DND-41 (cell line): Measurements from ENCODE around the gene SMARCB1.

Source experiments
- ATAC-seq: fragments of 200-7000 bp; cut with Tn5 transposase; 3 replicates; pipeline ENCODE4 v1.9.1; 2021; ENCODE audit warnings: low read depth; ENCODE audit not compliant: insufficient read depth
- DNase-seq: peaks from one replicate; pipeline ENCODE4 v3.0.0-alpha.2; 2020
- H2AFZ ChIP-seq: 2 replicates; pipeline ENCODE4 v1.6.0; 2012; ENCODE audit warnings: low read depth, low read length
- H3K27ac ChIP-seq: 2 replicates; pipeline ENCODE4 v1.5.1; 2012; ENCODE audit warnings: low read length, inconsistent platforms
- H3K27me3 ChIP-seq: fragments of 200-600 bp; sonication (generic); 2 replicates; pipeline ENCODE4 v1.6.0; 2012; ENCODE audit warnings: low read length, mild to moderate bottlenecking, inconsistent platforms; ENCODE audit not compliant: insufficient read depth, poor library complexity
- H3K36me3 ChIP-seq: 2 replicates; pipeline ENCODE4 v1.5.1; 2012; ENCODE audit warnings: low read length, inconsistent platforms; ENCODE audit not compliant: insufficient read depth
- H3K4me1 ChIP-seq: 2 replicates; pipeline ENCODE4 v1.5.1; 2012; ENCODE audit warnings: mild to moderate bottlenecking, low read length; ENCODE audit not compliant: insufficient read depth
- H3K4me2 ChIP-seq: 2 replicates; pipeline ENCODE4 v1.6.0; 2012; ENCODE audit warnings: mild to moderate bottlenecking, moderate library complexity, low read length, inconsistent platforms; ENCODE audit not compliant: insufficient read depth
- H3K4me3 ChIP-seq, 2 experiments: fragments of 200-600 bp in 1 of 2; shearing (Covaris generic) in 1 of 2; 2 replicates each; pipeline ENCODE4 v1.5.1; 2012 to 2016; ENCODE audit warnings: inconsistent platforms in 2 of 2, low read length in 2 of 2, mild to moderate bottlenecking in 2 of 2, low read depth in 1 of 2, moderate library complexity in 1 of 2
- H3K79me2 ChIP-seq: 2 replicates; pipeline ENCODE4 v1.6.0; 2012; ENCODE audit warnings: low read length, inconsistent platforms; ENCODE audit not compliant: insufficient read depth
- H3K9ac ChIP-seq: 2 replicates; pipeline ENCODE4 v1.6.0; 2012; ENCODE audit warnings: low read depth, mild to moderate bottlenecking, inconsistent platforms, low read length, moderate library complexity
- H3K9me3 ChIP-seq: 2 replicates; pipeline ENCODE4 v1.5.1; 2012; ENCODE audit warnings: low read length, moderate library complexity, mild to moderate bottlenecking, inconsistent platforms; ENCODE audit not compliant: insufficient read depth, severe bottlenecking
- H4K20me1 ChIP-seq: 2 replicates; pipeline ENCODE4 v1.6.0; 2012; ENCODE audit warnings: low read length; ENCODE audit not compliant: insufficient read depth
- EZH2 ChIP-seq: IDR thresholded peaks from 3 replicates; pipeline ENCODE4 v1.6.1; 2012; ENCODE audit warnings: borderline replicate concordance, low read depth, mild to moderate bottlenecking, moderate library complexity, low read length, inconsistent platforms; ENCODE audit not compliant: severe bottlenecking
- TF ChIP-seq, protein P1 (sequence below): IDR thresholded peaks from 2 replicates; pipeline ENCODE4 v1.5.1; 2012; ENCODE audit warnings: borderline replicate concordance, low read length, moderate library complexity, mild to moderate bottlenecking; ENCODE audit not compliant: poor library complexity, severe bottlenecking; ENCODE audit errors: extremely low read depth

SMARCB1 gene

DNA sequence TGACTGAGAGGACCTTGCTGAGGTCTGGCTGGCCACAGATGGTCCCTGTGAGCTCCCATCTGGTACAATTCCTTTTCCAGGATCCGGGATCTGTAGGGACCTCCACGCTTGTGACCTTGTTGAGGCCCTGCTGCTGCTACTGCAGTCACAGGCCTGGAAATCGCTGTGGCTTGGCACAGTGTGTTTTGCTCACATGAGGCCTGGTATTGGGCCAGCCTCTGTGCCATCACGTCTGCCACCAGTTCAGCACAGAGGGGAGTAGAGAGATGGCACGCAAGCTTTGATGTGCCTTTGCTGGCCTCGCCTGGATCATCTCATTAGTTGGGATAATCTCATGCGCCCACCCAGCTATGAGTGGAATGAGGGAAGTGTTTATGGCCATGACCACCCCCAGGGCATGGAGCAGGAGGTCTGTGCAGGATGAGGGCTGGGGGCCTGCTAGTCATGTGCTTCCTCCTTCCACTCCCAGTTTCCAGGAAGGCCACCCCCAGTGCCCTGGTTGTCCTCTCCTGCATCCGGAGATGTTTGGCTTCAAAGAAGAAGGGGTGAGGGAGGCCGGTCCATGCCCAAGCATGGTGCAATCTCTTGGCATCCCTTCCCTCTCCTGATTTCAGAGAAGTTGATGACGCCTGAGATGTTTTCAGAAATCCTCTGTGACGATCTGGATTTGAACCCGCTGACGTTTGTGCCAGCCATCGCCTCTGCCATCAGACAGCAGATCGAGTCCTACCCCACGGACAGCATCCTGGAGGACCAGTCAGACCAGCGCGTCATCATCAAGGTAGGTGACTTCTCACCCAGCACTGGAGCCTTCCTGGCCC lies 29.6 kb downstream of the SMARCB1 start:
- Histone ChIP-seq H3K4me2 (no peak overlapping the region), H3K9me3 (no peaks in the 10 kb centered on the region), H3K79me2 (no peaks in the 10 kb centered on the region), H3K27me3 (no peaks in the 10 kb centered on the region), H4K20me1 (peaks cover 4% of the 10 kb centered on the region), H2AFZ (no peak overlapping the region), H3K9ac (no peak overlapping the region), H3K4me3 (no peak overlapping the region), H3K27ac (no peak overlapping the region), H3K4me1 (no peaks in the 10 kb centered on the region; the same call in 1 of the 2 replicates), H3K36me3 (peaks cover 82% of the 10 kb centered on the region)
- ATAC-seq (no peak), DNase-seq (no peak)
- TF ChIP-seq EZH2, result no peak
- TF ChIP-seq, protein P1, sequence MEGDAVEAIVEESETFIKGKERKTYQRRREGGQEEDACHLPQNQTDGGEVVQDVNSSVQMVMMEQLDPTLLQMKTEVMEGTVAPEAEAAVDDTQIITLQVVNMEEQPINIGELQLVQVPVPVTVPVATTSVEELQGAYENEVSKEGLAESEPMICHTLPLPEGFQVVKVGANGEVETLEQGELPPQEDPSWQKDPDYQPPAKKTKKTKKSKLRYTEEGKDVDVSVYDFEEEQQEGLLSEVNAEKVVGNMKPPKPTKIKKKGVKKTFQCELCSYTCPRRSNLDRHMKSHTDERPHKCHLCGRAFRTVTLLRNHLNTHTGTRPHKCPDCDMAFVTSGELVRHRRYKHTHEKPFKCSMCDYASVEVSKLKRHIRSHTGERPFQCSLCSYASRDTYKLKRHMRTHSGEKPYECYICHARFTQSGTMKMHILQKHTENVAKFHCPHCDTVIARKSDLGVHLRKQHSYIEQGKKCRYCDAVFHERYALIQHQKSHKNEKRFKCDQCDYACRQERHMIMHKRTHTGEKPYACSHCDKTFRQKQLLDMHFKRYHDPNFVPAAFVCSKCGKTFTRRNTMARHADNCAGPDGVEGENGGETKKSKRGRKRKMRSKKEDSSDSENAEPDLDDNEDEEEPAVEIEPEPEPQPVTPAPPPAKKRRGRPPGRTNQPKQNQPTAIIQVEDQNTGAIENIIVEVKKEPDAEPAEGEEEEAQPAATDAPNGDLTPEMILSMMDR, result no peak

- Histone ChIP-seq H3K4me2 (no peak overlapping the region), H3K36me3 (peaks cover 80% of the 10 kb centered on the region)
These were observed 30.4 kb downstream of the SMARCB1 start for GRCh38 chr22:23817146-23817545.

GRCh38 chr22:23818541-23818940 lies 31.8 kb downstream of the SMARCB1 start:
- Histone ChIP-seq H4K20me1 (peaks cover 4% of the 10 kb centered on the region), H3K9ac (no peak overlapping the region), H3K27ac (no peak overlapping the region), H3K27me3 (no peaks in the 10 kb centered on the region), H3K4me3 (no peak overlapping the region), H3K4me2 (no peak overlapping the region), H2AFZ (no peak overlapping the region), H3K36me3 (peaks cover 89% of the 10 kb centered on the region), H3K4me1 (no peaks in the 10 kb centered on the region; the same call in 1 of the 2 replicates), H3K9me3 (no peaks in the 10 kb centered on the region), H3K79me2 (no peaks in the 10 kb centered on the region)
- TF ChIP-seq, protein P1, result no peak
- TF ChIP-seq EZH2, result no peak
- DNase-seq, result no peak
- ATAC-seq, result no peak

More at GRCh38 chr22:23817146-23817545, 30.4 kb downstream of the SMARCB1 start:
- H3K9ac ChIP-seq, result no peak overlapping the region
- H2AFZ ChIP-seq, result no peak overlapping the region
- H3K79me2 ChIP-seq, result no peaks in the 10 kb centered on the region
- no peak for ATAC-seq
- no peak overlapping the region for H3K4me3 ChIP-seq
- peaks cover 4% of the 10 kb centered on the region for H4K20me1 ChIP-seq
- H3K9me3 ChIP-seq, result no peaks in the 10 kb centered on the region
- no peak overlapping the region for H3K27ac ChIP-seq
- TF ChIP-seq EZH2, result no peak
- TF ChIP-seq, protein P1, result no peak
- no peaks in the 10 kb centered on the region; the same call in 1 of the 2 replicates for H3K4me1 ChIP-seq
- DNase-seq, result no peak
- H3K27me3 ChIP-seq, result no peaks in the 10 kb centered on the region
